CD4-positive, alpha-beta T cell (primary cell): Measurements from ENCODE around the gene KPNA6. TPM values are rescaled to one million over a fixed set of nuclear protein-coding genes. Genes with fewer than 3 reads are reported as not detected.
A peak's percentile ranks its signal among the peaks of the same experiment; 100 is the strongest.

ENCODE experiments used
- ATAC-seq: fragments of 200-7000 bp; cut with Tn5 transposase; one replicate; pipeline ENCODE4 v1.10.0; 2022; ENCODE audit warnings: mild to moderate bottlenecking; ENCODE audit not compliant: poor library complexity
- CTCF ChIA-PET: fragments of 350-600 bp; sonication (Branson Sonifier 250); formaldehyde crosslinking; loops from one replicate; lab custom pipeline; 2021; ENCODE audit warnings: antibody characterized with exemption, inconsistent platforms; lab: Charles Lee
- POLR2A ChIA-PET: fragments of 350-600 bp; sonication (Branson Sonifier 250); formaldehyde crosslinking; loops from one replicate; lab custom pipeline; 2021; ENCODE audit warnings: antibody characterized with exemption, inconsistent platforms; lab: Charles Lee
- DNase-seq, 14 experiments: peaks; one replicate each; pipeline ENCODE4 v3.0.0-alpha.2; 2013 to 2020; ENCODE audit warnings: mixed read lengths in 2 of 14
- H3K27ac ChIP-seq, 2 donors: one replicate each; pipeline versions ENCODE4 v1.5.1 to v1.7.0; 2013; ENCODE audit warnings: low read length in 2 of 2, low read depth in 1 of 2, mild to moderate bottlenecking in 1 of 2
- H3K27me3 ChIP-seq, 2 experiments: 1 replicate in 1 of 2; 2 replicates in 1 of 2; pipeline versions ENCODE4 v1.6.1 to v1.7.0; 2013; ENCODE audit warnings: low read length in 2 of 2, control low read depth in 1 of 2, mild to moderate bottlenecking in 1 of 2, moderate library complexity in 1 of 2; ENCODE audit not compliant: insufficient read depth in 2 of 2, control insufficient read depth in 1 of 2
- H3K36me3 ChIP-seq: one replicate; pipeline ENCODE4 v1.6.1; 2013; ENCODE audit warnings: low read length, control low read depth; ENCODE audit not compliant: insufficient read depth
- H3K4me1 ChIP-seq: one replicate; pipeline ENCODE4 v1.6.1; 2013; ENCODE audit warnings: low read length, control low read depth; ENCODE audit not compliant: insufficient read depth
- H3K4me3 ChIP-seq: one replicate; pipeline ENCODE4 v1.5.1; 2013; ENCODE audit warnings: mild to moderate bottlenecking, low read length, moderate library complexity
- H3K9me3 ChIP-seq, 2 experiments: 1 replicate in 1 of 2; 2 replicates in 1 of 2; pipeline versions ENCODE4 v1.6.1 to v1.7.0; 2013; ENCODE audit warnings: low read length in 2 of 2, mild to moderate bottlenecking in 2 of 2, control low read depth in 1 of 2, moderate library complexity in 1 of 2; ENCODE audit not compliant: control insufficient read depth in 1 of 2, insufficient read depth in 1 of 2
- H3K27ac Mint-ChIP-seq: one replicate; pipeline ENCODE4 v1.8.0; 2020; ENCODE audit warnings: mixed read lengths
- H3K27me3 Mint-ChIP-seq: one replicate; pipeline ENCODE4 v1.8.0; 2021; ENCODE audit warnings: mixed read lengths
- H3K36me3 Mint-ChIP-seq: one replicate; pipeline ENCODE4 v1.8.0; 2021; ENCODE audit warnings: low read depth, mixed read lengths
- H3K4me1 Mint-ChIP-seq: one replicate; pipeline ENCODE4 v1.8.0; 2021; ENCODE audit warnings: low read depth, mixed read lengths
- H3K4me3 Mint-ChIP-seq: one replicate; pipeline ENCODE4 v1.8.0; 2020; ENCODE audit warnings: mild to moderate bottlenecking, mixed read lengths
- H3K9me3 Mint-ChIP-seq: one replicate; pipeline ENCODE4 v1.8.0; 2020; ENCODE audit warnings: mixed read lengths
- intact Hi-C, 2 experiments: fragments of 100-400 bp; cut with DNase I in 1 of 2; cut with micrococcal nuclease in 1 of 2; formaldehyde crosslinking; loops; one replicate each; pipeline versions ENCODE4 v1.15.1 to v1.9.0; 2023 to 2025; cut with DNase I, micrococcal nuclease
- total RNA-seq, 174 experiments: library from RNA in 2 of 174; stranded (reverse) in 2 of 174; gene quantifications; one replicate each; pipeline ENCODE4 v1.2.3 and lab custom pipeline; 2021 to 2026
- TF ChIP-seq, protein P1 (sequence below): fragments of 200-600 bp; IDR thresholded peaks from one replicate; pipeline ENCODE4 v1.8.0; 2022; ENCODE audit warnings: antibody characterized with exemption, mild to moderate bottlenecking

Gene KPNA6
- total RNA-seq, 2 experiments from 2014 or later, result 47.1 to 47.8 TPM

DNA sequence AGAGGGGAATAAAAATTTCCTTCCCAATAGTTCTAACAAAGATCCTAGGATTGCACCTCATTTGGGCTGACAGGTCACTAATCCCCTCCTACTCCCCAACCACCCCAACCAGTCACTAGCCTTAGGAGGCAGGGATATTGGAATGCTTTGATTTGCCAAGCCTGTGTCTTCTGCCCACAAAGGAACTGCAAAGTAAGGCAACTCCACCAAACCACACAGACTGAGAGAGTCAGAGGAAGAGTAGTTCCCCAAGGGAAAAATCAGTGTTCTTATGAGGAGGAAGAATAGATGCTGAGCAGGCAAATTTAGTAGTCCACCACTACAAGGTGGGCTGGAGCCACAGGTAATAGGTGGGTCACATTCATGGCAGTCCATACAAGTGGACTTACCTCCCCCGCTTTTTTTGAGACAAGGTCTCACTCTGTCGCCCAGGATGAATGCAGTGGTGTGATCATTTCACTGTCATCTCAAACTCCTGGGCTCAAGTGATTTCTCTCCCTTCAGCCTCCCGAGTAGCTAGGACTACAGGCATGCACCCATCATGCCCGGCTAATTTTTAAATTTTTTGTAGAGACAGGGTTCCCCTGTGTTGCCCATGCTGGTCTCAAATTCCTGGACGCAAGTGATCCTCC lies 38.8 kb upstream of the KPNA6 start:
- no peak overlapping the region for H3K27ac Mint-ChIP-seq
- Histone ChIP-seq H3K27ac (no peak overlapping the region), H3K4me1 (peaks cover 37% of the 10 kb centered on the region), H3K36me3 (peaks cover under 1% of the 10 kb centered on the region), H3K4me3 (no peak overlapping the region), H3K9me3 (no peaks in the 10 kb centered on the region), H3K27me3 (no peaks in the 10 kb centered on the region)
- intact Hi-C loops, result no loop called here
- POLR2A ChIA-PET, result no interaction called here
- peaks cover 16% of the 10 kb centered on the region for H3K36me3 Mint-ChIP-seq
- no peaks in the 10 kb centered on the region for H3K9me3 Mint-ChIP-seq
- ATAC-seq, result no peak
- peaks cover 40% of the 10 kb centered on the region for H3K4me1 Mint-ChIP-seq
- no peak for DNase-seq
- no peak overlapping the region for H3K4me3 Mint-ChIP-seq
- no peaks in the 10 kb centered on the region for H3K27me3 Mint-ChIP-seq
- CTCF ChIA-PET, result no interaction called here
- TF ChIP-seq, protein P1, sequence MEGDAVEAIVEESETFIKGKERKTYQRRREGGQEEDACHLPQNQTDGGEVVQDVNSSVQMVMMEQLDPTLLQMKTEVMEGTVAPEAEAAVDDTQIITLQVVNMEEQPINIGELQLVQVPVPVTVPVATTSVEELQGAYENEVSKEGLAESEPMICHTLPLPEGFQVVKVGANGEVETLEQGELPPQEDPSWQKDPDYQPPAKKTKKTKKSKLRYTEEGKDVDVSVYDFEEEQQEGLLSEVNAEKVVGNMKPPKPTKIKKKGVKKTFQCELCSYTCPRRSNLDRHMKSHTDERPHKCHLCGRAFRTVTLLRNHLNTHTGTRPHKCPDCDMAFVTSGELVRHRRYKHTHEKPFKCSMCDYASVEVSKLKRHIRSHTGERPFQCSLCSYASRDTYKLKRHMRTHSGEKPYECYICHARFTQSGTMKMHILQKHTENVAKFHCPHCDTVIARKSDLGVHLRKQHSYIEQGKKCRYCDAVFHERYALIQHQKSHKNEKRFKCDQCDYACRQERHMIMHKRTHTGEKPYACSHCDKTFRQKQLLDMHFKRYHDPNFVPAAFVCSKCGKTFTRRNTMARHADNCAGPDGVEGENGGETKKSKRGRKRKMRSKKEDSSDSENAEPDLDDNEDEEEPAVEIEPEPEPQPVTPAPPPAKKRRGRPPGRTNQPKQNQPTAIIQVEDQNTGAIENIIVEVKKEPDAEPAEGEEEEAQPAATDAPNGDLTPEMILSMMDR, result no peak

DNA sequence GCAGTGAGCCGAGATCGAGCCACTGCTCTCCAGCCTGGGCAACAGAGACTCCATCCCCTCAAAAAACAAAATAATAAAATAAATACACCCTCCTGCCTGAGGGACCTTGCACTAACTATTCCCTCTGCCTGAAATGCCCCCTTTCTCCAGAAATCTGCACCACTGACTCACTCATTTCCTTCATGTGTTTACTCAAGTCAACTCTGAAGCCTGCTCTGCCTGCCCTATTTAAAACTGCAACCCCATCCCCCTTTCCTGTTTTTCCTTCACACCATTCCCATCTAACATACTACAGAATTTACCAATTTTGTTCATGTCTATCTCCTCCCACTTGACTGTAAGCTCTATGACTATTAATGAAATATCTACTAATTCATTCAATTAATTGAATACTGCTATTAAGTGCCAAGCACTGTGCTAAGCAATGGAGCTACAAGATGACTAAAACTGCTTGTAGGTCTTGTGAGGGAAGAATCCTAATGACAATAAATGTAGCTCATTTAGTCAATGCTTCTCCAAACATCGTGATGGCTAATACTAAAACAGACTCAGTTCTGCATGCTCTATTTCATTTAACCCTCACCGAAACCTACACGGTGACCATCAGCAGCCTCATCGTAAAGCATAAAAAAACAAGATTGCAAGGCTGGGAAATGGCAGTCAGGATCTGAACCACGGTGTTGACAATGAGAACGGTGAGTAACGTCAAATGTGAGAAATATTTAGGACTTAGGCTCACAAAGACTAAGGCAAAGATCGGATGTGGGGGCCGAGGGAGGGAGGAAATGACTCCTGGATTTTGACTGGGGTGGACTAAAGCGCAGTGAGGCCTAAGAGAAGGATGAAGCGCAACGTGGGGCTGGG lies 35.9 kb upstream of the KPNA6 start:
- peaks cover 39% of the 10 kb centered on the region for H3K36me3 Mint-ChIP-seq
- H3K9me3 ChIP-seq, result no peaks in the 10 kb centered on the region
- H3K4me1 Mint-ChIP-seq, result peaks cover 40% of the 10 kb centered on the region
- no peaks in the 10 kb centered on the region for H3K27me3 Mint-ChIP-seq
- peaks cover 30% of the 10 kb centered on the region for H3K4me1 ChIP-seq
- CTCF ChIA-PET, result interaction anchor here (0.6 to 5.5 kb wide), 5 partner anchors 9 to 329 kb away, joined by 3 to 39 read pairs (median 4); partner anchors contain the start of genes KPNA6 and TXLNA
- H3K27ac Mint-ChIP-seq, result peak overlapping the region; percentile 82
- peak in 1 of 14 experiments; percentile 26 for DNase-seq
- POLR2A ChIA-PET, result interaction anchor here (0.6 to 3.4 kb wide), 28 partner anchors 7 to 1055 kb away, joined by 3 to 71 read pairs (median 6); partner anchors contain the start of genes BSDC1, CCDC28B, IQCC and KHDRBS1
- peak overlapping the region; percentile 89 for H3K4me3 Mint-ChIP-seq
- H3K27me3 ChIP-seq, result no peaks in the 10 kb centered on the region
- intact Hi-C loops, result loop anchor here (1.0 to 10.0 kb wide), 8 partner anchors 36 to 745 kb away; partner anchors contain the start of genes KPNA6 (in 2 of the 2), ADGRB2 (in 1 of the 2), BSDC1 (in 1 of the 2) and PEF1 (in 1 of the 2)
- peaks cover 11% of the 10 kb centered on the region for H3K36me3 ChIP-seq
- H3K27ac ChIP-seq, result peak overlapping the region; percentile 50 to 68
- H3K4me3 ChIP-seq, result peak overlapping the region; percentile 71
- ATAC-seq, result no peak
- TF ChIP-seq, protein P1, result no peak
- no peaks in the 10 kb centered on the region for H3K9me3 Mint-ChIP-seq

DNA sequence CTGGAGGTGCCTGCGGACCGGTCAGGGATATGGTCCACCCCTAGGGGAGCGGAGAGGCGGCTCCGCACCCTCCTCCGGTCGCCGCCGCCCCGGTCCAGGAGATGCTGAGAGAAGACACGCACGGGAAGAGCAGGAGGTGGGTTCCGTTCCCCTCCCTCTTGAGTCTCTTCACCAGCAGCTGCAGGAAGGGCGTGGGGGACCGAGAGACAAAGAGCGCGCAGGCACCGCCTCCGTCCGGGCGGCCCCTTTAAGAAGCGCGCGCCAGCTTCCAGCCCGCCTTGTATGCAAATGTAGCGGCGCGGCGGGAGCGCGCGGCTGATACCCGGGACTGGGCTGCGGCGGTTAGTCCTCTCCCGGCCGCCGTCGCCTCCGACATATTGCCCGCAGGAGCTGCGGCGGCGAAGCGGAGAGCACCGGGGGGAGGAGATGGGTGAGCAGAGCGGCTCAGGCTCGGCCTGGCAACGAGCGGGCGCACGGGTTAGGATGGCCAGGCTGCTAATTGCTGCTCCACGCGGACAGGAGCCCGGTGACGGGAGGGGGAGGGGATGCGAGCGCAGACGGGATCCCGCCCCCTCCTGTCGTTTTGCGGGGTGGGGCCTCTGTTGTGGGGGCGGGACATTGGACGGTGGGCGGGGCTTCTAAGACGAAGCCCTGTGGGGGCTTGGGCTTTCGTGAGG lies 35.1 kb upstream of the KPNA6 start, which contains the start of gene TMEM39B:
TSS of gene TMEM39B (plus strand) at position 318 of the 677 bp plus-strand sequence. CDS start at position 427, 109 bp downstream.
- intact Hi-C loops, result loop anchor here (1.0 to 10.0 kb wide), 8 partner anchors 36 to 744 kb away; partner anchors contain the start of genes KPNA6 (in 2 of the 2), ADGRB2 (in 1 of the 2), BSDC1 (in 1 of the 2) and PEF1 (in 1 of the 2)
- Mint-ChIP-seq H3K27me3 (no peaks in the 10 kb centered on the region), H3K36me3 (peaks cover 47% of the 10 kb centered on the region), H3K9me3 (no peaks in the 10 kb centered on the region), H3K27ac (peak within 1 kb of the TSS; percentile 82), H3K4me3 (peak within 1 kb of the TSS; percentile 89), H3K4me1 (peaks cover 39% of the 10 kb centered on the region)
- H3K4me3 ChIP-seq, result peak within 1 kb of the TSS; percentile 71
- peak within 1 kb of the TSS; percentile 50 to 68 for H3K27ac ChIP-seq
- TF ChIP-seq, protein P1, result no peak
- ChIA-PET POLR2A (interaction anchor here (0.6 to 3.4 kb wide), 37 partner anchors 8 to 1054 kb away, joined by 3 to 71 read pairs (median 5); partner anchors contain the start of genes BSDC1, CCDC28B, IQCC and KHDRBS1), CTCF (interaction anchor here (1.0 to 5.5 kb wide), 10 partner anchors 9 to 328 kb away, joined by 3 to 39 read pairs (median 4); partner anchors contain the start of genes KHDRBS1, KPNA6 and TXLNA)
- no peaks in the 10 kb centered on the region for H3K9me3 ChIP-seq
- DNase-seq (peak; percentile 86 to 98 (median 92)), ATAC-seq (peak; percentile 84)
- H3K27me3 ChIP-seq, result no peaks in the 10 kb centered on the region
- H3K4me1 ChIP-seq, result peaks cover 27% of the 10 kb centered on the region
- H3K36me3 ChIP-seq, result peaks cover 18% of the 10 kb centered on the region
